ENCODE measurements around the gene NUDT19.

DNA sequence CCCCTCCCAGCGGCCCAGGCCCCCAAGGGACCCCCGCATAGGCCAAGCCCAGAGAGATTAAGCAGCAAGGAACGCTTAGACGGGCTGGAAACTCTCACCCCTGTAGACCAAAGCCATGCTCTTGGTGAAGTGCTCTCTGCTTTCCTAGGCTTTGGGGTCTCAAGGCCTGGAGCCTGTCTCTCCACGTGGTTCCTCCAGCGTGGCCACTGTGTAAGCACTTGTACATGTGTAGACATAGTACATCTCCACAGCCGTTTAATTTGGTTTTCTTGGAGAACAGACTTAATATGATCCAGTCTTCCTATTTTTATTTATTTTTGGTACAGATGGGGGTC is 1.1 kb downstream of the NUDT19 start:
- TF ChIP-seq, protein P1, sequence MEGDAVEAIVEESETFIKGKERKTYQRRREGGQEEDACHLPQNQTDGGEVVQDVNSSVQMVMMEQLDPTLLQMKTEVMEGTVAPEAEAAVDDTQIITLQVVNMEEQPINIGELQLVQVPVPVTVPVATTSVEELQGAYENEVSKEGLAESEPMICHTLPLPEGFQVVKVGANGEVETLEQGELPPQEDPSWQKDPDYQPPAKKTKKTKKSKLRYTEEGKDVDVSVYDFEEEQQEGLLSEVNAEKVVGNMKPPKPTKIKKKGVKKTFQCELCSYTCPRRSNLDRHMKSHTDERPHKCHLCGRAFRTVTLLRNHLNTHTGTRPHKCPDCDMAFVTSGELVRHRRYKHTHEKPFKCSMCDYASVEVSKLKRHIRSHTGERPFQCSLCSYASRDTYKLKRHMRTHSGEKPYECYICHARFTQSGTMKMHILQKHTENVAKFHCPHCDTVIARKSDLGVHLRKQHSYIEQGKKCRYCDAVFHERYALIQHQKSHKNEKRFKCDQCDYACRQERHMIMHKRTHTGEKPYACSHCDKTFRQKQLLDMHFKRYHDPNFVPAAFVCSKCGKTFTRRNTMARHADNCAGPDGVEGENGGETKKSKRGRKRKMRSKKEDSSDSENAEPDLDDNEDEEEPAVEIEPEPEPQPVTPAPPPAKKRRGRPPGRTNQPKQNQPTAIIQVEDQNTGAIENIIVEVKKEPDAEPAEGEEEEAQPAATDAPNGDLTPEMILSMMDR (IDR thresholded peaks at IDR 0.05): no peak
- TF ChIP-seq POLR2A (IDR thresholded peaks at IDR 0.05): no peak

Measured in thyroid gland (tissue), 4 donors.